HG03175 (cell line): Measurements from ENCODE around the gene RXFP1.

Experiments used
- ATAC-seq: cut with Tn5 transposase; IDR thresholded peaks from one replicate; pipeline ENCODE4 v1.9.1; 2021; ENCODE audit warnings: mild to moderate bottlenecking, moderate library complexity; ENCODE audit not compliant: unreplicated experiment

RXFP1 gene

DNA sequence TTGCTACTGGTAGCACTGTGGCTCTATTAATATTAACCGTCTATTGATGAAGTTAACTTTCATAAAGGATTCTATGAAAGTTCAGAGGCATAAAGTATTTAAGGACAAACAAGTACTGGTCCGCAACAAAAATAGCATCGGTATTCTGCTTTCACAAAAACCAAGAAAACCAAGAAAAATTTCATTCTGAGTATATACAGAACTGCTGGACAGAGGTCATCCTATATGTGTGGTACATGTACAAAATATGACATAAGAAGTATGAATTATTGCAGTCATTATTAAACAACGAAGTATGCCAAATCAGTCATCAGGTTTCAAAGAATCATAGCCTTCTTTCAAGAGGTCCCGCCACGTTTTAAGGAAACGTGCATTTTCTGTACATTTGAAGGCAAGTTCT, 147.6 kb downstream of the RXFP1 start:
- ATAC-seq, result no peak

DNA sequence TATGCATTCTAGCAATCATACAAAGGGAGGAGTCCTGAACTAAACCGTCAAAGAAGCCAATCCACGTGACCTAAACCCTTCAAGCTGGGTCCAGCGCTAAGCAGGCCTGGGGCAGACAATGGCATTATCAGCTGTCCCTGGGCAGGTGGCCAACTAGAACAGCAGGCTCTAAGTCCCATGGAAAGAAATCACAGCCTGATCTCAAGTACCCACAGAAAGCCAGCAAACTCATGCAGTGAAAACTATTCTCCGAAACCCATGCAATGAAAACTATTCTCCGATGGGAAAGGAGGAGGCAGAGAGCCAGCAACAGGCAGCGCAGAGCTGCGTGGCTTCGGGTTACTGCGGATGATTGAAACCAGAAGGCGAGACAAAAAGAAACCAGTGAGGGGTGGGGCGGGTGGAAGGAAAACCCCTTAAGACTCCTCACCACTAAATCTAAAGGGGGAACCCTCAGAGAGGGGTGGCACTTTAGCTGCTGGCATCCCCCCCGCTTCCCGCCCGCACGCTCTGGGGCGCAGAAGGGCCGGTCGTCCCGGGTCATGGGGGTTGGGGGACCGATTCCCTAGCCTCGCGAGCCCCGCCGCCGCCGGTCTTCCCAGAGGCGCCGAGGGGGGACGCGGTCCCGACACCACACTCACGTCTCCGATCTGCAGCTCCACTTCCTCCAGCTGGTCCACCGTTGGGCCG, 149.4 kb downstream of the RXFP1 start:
- ATAC-seq, result peak; percentile 24

DNA sequence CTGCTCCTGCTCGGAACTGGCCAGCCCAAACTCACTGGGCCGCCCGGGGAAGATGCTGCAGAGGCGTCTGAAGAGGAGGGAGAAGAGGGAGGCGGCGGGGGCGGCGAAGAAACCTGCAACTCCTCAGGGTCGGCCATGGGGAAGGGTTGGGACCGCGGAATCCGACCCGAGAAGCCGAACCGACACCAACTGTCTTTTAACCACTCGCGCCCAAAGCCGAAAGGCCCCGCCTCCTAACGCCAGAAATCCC, 149.9 kb downstream of the RXFP1 start, which contains the start of gene C4orf46:
C4orf46 (minus strand) TSS at position 223 of the 250 bp plus-strand sequence; CDS start at position 137, 86 bp downstream.
- no peak for ATAC-seq

DNA sequence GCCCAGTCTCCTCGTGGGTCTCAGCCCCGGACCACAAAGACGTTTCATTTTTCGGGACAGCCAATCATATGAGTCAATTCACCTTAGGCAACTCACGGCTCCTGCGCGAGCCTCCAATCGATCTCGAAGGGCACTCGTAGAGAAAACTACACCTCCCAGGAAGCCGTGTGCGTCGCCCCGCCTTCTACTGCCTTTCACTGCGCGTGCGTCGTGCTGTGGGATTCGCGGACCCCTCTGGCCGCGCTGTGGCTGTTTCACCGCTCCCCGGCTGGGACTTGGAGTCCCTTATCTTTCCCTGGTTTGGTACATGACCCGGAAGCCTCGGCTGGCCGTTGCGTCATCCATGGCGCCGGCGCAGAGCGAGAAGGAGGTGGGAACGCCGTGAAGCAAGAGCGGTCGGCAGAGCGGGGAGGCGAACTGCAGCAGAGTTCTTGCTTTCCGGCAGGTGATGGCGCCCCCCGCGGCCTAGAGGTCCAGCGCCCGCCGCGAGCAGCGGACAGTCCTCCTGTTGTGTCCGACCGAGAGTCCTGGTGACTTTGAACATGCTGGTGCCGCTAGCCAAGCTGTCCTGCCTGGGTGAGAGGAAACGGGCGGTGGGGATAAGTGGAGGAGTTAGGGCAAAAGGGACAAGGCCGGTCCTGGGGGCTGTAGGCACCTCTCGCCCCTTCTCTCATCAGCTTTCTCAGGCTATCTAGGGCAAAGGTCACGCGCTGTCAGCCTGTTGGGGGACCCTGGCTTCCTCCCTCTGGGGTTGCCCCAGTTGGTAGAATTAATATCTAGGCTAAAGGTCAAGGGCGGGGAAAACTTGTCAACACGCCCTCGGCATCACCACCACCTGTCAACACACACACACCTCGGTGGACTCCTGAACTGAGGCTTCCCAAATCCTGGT, 150.5 kb downstream of the RXFP1 start, which contains the start of gene ETFDH:
ETFDH (plus strand) TSS at position 382 of the 892 bp plus-strand sequence; CDS start at position 543, 161 bp downstream.
- ATAC-seq, result peak; percentile 87

DNA sequence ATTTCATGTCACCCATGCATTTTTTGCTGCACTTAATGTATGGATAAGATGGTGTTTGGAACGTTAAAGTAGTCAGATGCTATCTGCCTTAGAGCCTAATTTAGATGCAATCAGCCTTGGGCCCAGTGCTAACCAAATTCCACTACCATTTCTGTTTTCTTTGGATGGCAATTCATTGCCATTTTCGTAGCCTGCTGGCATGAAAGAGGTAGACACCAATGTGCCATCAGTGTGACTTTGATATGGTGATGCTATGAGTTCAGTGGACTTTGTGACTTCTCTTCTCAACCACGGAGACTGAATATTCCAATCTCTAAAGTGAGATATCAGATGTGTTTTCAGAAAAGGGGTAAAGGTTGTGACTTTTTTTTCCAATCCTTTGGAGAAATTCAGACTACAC, 152.0 kb downstream of the RXFP1 start:
- no peak for ATAC-seq

DNA sequence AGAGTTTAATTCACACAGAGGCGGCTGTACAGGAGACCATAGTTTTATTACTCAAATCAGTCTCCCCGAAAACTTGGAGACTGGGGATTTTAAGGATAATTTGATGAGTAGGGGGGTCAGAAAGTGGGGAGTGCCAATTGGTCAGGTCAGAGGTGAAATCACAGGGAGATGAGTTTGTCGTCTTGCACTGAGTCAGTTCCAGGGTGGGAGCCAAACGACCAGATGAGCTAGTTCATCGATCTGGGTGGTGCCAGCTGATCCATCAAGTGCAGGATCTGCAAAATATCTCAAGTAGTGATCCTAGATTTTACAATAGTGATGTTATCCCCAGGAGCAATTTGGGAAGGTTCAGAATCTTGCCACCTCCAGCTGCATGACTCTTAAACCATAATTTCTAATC, 154.4 kb downstream of the RXFP1 start:
- ATAC-seq, result no peak

DNA sequence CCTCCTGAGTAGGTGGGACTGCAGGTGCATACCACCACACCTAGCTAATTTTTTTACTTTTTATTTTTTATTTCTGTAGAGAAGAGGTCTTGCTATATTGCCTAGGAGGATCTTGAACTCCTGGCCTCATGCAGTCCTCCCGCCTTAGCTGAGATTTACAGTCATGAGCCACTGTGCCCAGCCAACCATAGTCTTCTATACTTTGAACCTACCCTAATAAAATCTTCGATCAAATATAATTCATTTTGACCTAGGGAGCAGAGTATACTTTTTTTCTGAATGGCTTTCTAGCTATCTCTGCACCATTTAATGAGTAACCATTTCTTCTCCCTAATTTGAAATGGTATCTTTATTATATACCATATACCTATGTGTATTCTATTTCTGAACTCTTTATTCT, 157.1 kb downstream of the RXFP1 start:
- no peak for ATAC-seq

DNA sequence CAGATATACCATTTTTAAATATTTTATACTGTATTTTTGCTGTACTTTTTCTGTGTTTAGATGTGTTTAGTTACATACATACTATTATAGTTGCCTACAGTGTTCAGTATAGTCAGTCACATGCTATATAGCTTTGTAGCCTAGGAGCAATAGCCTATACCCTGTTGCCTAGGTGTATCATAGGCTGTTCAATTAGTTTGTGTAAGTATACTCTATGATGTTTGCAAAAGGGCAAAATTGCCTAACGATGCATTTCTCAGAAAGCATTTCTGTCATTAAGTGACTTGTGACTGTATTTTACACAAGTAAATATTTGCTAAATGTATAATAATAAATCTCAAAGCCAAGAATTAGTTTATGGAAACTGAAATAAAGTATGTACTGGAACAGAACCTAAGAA, 159.9 kb downstream of the RXFP1 start:
- no peak for ATAC-seq

DNA sequence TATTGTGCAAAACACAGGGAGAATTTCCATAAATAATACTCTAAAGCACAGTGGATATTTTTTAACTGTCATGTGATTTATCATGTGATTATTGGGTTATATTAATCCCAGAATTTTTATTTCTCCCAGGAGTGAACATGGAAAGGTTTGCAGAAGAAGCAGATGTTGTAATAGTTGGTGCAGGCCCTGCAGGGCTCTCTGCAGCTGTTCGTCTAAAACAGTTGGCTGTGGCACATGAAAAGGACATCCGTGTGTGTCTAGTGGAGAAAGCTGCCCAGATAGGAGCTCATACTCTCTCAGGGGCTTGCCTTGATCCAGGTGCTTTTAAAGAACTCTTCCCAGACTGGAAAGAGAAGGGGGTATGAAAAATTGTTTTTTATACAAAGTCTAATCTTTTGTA, 160.4 kb downstream of the RXFP1 start:
- ATAC-seq, result no peak

DNA sequence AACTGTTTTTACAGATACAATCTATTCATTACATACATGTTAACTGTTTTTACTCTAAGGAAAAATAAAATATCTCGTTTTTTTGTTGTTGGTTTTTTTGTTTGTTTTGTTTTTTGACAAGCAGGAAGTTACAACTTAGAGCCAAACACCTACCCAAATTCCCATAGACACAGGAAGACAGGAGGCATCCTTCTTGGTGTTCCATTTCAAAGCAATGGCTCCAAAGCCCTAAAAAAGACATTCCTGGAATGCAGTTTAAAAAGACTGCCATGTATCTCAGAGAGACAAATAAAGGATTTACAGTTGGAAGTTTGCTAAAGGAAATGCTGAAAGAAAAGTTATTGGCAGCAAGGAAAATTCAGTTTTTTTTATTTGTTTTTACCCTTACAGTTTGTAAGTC, 167.1 kb downstream of the RXFP1 start:
- no peak for ATAC-seq
